GM12878 (cell line): ENCODE data around the gene PKNOX1. TPM values are rescaled to one million over a fixed set of nuclear protein-coding genes. Genes with fewer than 3 reads are reported as not detected.

Source experiments
- ASH2L ChIP-seq: fragments of 300-600, 200-600 bp; sonication (generic); IDR thresholded peaks from 2 replicates; pipeline ENCODE4 v1.6.1; 2017; ENCODE audit warnings: low read depth, mild to moderate bottlenecking, borderline replicate concordance
- DPF2 ChIP-seq: fragments of 450-650 bp; IDR thresholded peaks from 2 replicates; pipeline ENCODE4 v1.6.1; 2017; ENCODE audit warnings: mild to moderate bottlenecking
- EED ChIP-seq: sonication (generic); IDR thresholded peaks from 2 replicates; pipeline ENCODE4 v1.6.1; 2016; ENCODE audit warnings: antibody characterized with exemption, low read depth
- EGR1 ChIP-seq, 2 experiments: IDR thresholded peaks; 1 replicate in 1 of 2; 2 replicates in 1 of 2; pipeline ENCODE4 v1.6.1; 2011 to 2012; ENCODE audit warnings: low read depth in 2 of 2, low read length in 2 of 2, borderline replicate concordance in 1 of 2, mild to moderate bottlenecking in 1 of 2, moderate library complexity in 1 of 2
- FOS ChIP-seq: IDR thresholded peaks from 3 replicates; pipeline ENCODE4 v1.6.1; 2011; ENCODE audit warnings: borderline replicate concordance; ENCODE audit not compliant: insufficient read length; ENCODE audit errors: extremely low read depth
- HCFC1 ChIP-seq: fragments of 150-350 bp; IDR thresholded peaks from 2 replicates; pipeline ENCODE4 v1.6.1; 2014; ENCODE audit warnings: low read length
- HSF1 ChIP-seq: fragments of 150-350 bp; IDR thresholded peaks from 2 replicates; pipeline ENCODE4 v1.6.1; 2014; ENCODE audit warnings: mild to moderate bottlenecking, low read depth, low read length
- LARP7 ChIP-seq: fragments of 450-650 bp; IDR thresholded peaks from 2 replicates; pipeline ENCODE4 v1.6.1; 2017; ENCODE audit warnings: mild to moderate bottlenecking
- MEF2B ChIP-seq: fragments of 450-650 bp; IDR thresholded peaks from 2 replicates; pipeline ENCODE4 v1.6.1; 2018; ENCODE audit warnings: mild to moderate bottlenecking, moderate library complexity; ENCODE audit not compliant: partially characterized antibody, poor library complexity, severe bottlenecking
- NR2F1 ChIP-seq: fragments of 450-650 bp; conservative IDR thresholded peaks from 2 replicates; pipeline ENCODE4 v1.6.1; 2017; ENCODE audit warnings: mild to moderate bottlenecking
- PML ChIP-seq: IDR thresholded peaks from 2 replicates; pipeline ENCODE4 v1.6.1; 2012; ENCODE audit warnings: low read length, inconsistent platforms
- POLR2A ChIP-seq: IDR thresholded peaks from 2 replicates; pipeline ENCODE4 v1.6.1; 2011; ENCODE audit warnings: low read depth, mild to moderate bottlenecking, low read length
- POU2F2 ChIP-seq: IDR thresholded peaks from 3 replicates; pipeline ENCODE4 v1.6.1; 2011; ENCODE audit warnings: low read depth, mild to moderate bottlenecking, low read length, borderline replicate concordance
- RELB ChIP-seq: fragments of 450-650 bp; IDR thresholded peaks from 2 replicates; pipeline ENCODE4 v1.6.1; 2017; ENCODE audit warnings: low read depth, mild to moderate bottlenecking, moderate library complexity
- RUNX3 ChIP-seq: IDR thresholded peaks from 2 replicates; pipeline ENCODE4 v1.6.1; 2012; ENCODE audit warnings: low read length, inconsistent platforms
- SRF ChIP-seq, 2 experiments: IDR thresholded peaks; 2 replicates each; pipeline ENCODE4 v1.6.1; 2011; ENCODE audit warnings: low read depth in 2 of 2, low read length in 2 of 2, mild to moderate bottlenecking in 1 of 2, moderate library complexity in 1 of 2
- TCF3 ChIP-seq: IDR thresholded peaks from 2 replicates; pipeline ENCODE4 v1.6.1; 2012; ENCODE audit warnings: low read depth, mild to moderate bottlenecking, low read length, borderline replicate concordance; ENCODE audit not compliant: insufficient read depth
- polyA plus RNA-seq, 11 experiments: library from polyadenylated mRNA; depleted of rRNA in 4 of 11; unstranded in 6 of 11; stranded (reverse) in 5 of 11; fragments of >200 nt; fragmentation: Nextera tagmentation in 4 of 11; fragmentation: Illumina TruSeq in 1 of 11; extraction: Ambion mirVana in 4 of 11; extraction: Trizol in 1 of 11; gene quantifications; 1 replicate in 1 of 11; 2 replicates in 10 of 11; pipeline versions ENCODE4 v1.2.1 to v1.2.3, GENCODE V29; 2011 to 2016; ENCODE audit warnings: inconsistent platforms in 2 of 11, missing spikeins in 2 of 11, low read depth in 1 of 11
- total RNA-seq, 4 experiments: library from RNA; depleted of rRNA in 3 of 4; stranded (reverse); fragments of >200 nt in 3 of 4; fragmentation: Illumina TruSeq in 1 of 4; extraction: Trizol in 1 of 4; gene quantifications; 2 replicates each; pipeline versions ENCODE4 v1.2.1 to v1.2.3, GENCODE V29; 2013 to 2021
- TF ChIP-seq, protein P1 (sequence below): fragments of 450-650 bp; IDR thresholded peaks from 2 replicates; pipeline ENCODE4 v1.6.1; 2016; ENCODE audit warnings: mild to moderate bottlenecking
- TF ChIP-seq, protein P2 (sequence below): IDR thresholded peaks from 2 replicates; pipeline ENCODE4 v1.6.1; 2012; ENCODE audit warnings: improper control_type of control experiment, low read depth, low read length; ENCODE audit not compliant: insufficient replicate concordance

The PKNOX1 gene
- total and polyA plus RNA-seq, 10 of the 15 experiments (the other 5 are each of a cell fraction or from before 2014, with no cell fraction given), result 6.9 to 23.7 (median 13.2) TPM

DNA sequence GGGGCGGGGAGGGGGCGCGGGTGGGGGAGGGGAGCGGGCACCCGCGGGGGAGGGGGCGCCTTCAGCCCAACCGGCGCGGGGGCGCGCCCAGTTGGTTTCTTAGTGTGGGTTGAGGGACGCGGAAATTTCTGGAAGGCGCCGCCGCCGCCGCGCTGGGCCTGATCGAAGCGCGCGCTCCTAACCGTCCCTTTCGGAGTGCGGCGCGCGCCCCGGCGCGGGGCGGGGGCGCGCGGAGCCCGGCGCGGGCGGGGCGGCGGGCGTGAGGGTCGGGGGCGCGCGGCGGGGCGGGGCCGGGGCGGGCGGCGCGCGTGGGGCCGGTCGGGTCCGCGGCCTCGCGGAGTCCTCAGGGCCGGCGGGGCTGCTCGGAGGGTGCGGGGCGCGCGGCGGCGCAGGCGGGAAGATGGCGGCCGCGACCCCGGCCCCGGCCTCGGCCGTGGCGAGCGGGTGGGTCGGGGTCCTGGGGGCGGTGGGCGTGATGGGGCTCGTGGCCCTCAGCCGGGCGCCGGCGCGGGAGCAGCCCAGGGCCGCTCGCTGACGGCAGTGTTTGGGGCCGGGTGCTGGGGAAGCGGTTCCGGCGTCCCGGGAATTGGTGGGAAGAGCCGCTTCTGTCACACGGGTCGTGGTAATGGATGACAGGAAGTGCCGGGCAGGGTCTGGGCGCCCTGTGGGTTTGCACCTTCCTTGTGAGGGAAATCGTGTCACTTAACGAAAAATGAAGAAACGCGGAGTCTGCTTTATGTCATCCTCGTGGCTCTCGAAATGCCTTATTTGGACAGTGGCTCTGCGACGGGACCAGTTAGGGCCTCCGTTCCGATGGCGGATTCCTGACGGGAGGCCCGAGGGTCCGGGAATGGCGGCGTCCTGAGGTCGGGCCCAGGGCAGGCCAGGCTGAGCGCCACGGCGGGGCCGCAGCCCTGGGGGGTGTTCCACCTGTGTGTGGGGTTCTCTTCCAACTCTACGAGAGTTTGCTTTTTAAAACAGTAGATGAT, 764 bp downstream of the PKNOX1 start (continued):
- TF ChIP-seq, protein P1, sequence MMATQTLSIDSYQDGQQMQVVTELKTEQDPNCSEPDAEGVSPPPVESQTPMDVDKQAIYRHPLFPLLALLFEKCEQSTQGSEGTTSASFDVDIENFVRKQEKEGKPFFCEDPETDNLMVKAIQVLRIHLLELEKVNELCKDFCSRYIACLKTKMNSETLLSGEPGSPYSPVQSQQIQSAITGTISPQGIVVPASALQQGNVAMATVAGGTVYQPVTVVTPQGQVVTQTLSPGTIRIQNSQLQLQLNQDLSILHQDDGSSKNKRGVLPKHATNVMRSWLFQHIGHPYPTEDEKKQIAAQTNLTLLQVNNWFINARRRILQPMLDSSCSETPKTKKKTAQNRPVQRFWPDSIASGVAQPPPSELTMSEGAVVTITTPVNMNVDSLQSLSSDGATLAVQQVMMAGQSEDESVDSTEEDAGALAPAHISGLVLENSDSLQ, result no peak; the same call in 1 of the 2 replicates
- peak; percentile 41; the same call in 1 of the 2 replicates for TF ChIP-seq RELB
- TF ChIP-seq HCFC1, result 0 out of 2 replicates have a peak, but pooled peaks have one; percentile 26
- TF ChIP-seq EED, result 0 out of 2 replicates have a peak, but pooled peaks have one; percentile 47
- 0 out of 2 replicates have a peak, but pooled peaks have one; percentile 58 for TF ChIP-seq LARP7
- peak; percentile 17; the same call in 1 of the 2 replicates for TF ChIP-seq DPF2
- TF ChIP-seq NR2F1, result 0 out of 2 replicates have a peak, but pooled peaks have one; percentile 6
- peak; percentile 58 to 87; a peak in 3 of 4 replicates for TF ChIP-seq SRF (IDR thresholded peaks at IDR 0.05; ENCODE audit: low read depth in 2 of 2, low read length in 2 of 2)
- no peak for TF ChIP-seq MEF2B
- no peak for TF ChIP-seq PML
- peak in 1 of 2 experiments; percentile 29; a peak in 1 of 3 replicates for TF ChIP-seq EGR1 (IDR thresholded peaks at IDR 0.05; ENCODE audit: borderline replicate concordance in 1 of 2, low read depth in 2 of 2, low read length in 2 of 2)
- peak; percentile 71 for TF ChIP-seq POLR2A
- 0 out of 3 replicates have a peak, but pooled peaks have one; percentile 9 for TF ChIP-seq POU2F2
- TF ChIP-seq HSF1, result peak; percentile 83; the same call in 1 of the 2 replicates
- TF ChIP-seq, protein P2, sequence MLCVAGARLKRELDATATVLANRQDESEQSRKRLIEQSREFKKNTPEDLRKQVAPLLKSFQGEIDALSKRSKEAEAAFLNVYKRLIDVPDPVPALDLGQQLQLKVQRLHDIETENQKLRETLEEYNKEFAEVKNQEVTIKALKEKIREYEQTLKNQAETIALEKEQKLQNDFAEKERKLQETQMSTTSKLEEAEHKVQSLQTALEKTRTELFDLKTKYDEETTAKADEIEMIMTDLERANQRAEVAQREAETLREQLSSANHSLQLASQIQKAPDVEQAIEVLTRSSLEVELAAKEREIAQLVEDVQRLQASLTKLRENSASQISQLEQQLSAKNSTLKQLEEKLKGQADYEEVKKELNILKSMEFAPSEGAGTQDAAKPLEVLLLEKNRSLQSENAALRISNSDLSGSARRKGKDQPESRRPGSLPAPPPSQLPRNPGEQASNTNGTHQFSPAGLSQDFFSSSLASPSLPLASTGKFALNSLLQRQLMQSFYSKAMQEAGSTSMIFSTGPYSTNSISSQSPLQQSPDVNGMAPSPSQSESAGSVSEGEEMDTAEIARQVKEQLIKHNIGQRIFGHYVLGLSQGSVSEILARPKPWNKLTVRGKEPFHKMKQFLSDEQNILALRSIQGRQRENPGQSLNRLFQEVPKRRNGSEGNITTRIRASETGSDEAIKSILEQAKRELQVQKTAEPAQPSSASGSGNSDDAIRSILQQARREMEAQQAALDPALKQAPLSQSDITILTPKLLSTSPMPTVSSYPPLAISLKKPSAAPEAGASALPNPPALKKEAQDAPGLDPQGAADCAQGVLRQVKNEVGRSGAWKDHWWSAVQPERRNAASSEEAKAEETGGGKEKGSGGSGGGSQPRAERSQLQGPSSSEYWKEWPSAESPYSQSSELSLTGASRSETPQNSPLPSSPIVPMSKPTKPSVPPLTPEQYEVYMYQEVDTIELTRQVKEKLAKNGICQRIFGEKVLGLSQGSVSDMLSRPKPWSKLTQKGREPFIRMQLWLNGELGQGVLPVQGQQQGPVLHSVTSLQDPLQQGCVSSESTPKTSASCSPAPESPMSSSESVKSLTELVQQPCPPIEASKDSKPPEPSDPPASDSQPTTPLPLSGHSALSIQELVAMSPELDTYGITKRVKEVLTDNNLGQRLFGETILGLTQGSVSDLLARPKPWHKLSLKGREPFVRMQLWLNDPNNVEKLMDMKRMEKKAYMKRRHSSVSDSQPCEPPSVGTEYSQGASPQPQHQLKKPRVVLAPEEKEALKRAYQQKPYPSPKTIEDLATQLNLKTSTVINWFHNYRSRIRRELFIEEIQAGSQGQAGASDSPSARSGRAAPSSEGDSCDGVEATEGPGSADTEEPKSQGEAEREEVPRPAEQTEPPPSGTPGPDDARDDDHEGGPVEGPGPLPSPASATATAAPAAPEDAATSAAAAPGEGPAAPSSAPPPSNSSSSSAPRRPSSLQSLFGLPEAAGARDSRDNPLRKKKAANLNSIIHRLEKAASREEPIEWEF, result no peak
- TF ChIP-seq FOS, result no peak
- TF ChIP-seq ASH2L, result no peak
- 0 out of 2 replicates have a peak, but pooled peaks have one; percentile 8 for TF ChIP-seq TCF3
- peak; percentile 35; the same call in 1 of the 2 replicates for TF ChIP-seq RUNX3
